HG03097 (cell line): ENCODE data around the gene ATP8B4.
"Not testable (repeated sequence)": the region's sequence is repeated elsewhere in the genome, so short reads cannot be mapped to it uniquely, and the experiment has no call there.

Experiments
- ATAC-seq: cut with Tn5 transposase; IDR thresholded peaks from one replicate; pipeline ENCODE4 v1.9.1; 2021; ENCODE audit not compliant: unreplicated experiment, low FRiP score

Gene ATP8B4

DNA sequence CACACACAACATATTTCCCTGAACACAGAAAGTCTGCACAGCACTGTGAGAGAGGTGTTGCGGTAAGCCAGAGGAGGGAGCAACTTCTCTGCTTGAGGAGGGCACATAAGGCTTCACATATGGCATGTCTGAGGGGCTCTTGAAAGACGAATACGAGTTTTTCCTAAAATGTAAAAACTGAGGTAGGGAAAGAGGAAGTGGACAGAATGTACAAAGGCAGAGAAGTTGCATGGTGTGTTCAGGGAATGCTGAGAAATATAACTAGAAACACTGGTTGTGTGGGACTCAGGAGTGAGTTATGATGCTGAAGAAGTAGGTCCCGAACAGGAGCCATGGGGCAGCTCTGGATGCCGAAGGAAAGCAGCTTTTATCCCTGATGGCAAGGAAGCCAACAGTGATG lies 22.8 kb upstream of the ATP8B4 start:
- no peak for ATAC-seq

GRCh38 chr15:50140983-50141382 lies 21.9 kb upstream of the ATP8B4 start:
- no peak for ATAC-seq

DNA sequence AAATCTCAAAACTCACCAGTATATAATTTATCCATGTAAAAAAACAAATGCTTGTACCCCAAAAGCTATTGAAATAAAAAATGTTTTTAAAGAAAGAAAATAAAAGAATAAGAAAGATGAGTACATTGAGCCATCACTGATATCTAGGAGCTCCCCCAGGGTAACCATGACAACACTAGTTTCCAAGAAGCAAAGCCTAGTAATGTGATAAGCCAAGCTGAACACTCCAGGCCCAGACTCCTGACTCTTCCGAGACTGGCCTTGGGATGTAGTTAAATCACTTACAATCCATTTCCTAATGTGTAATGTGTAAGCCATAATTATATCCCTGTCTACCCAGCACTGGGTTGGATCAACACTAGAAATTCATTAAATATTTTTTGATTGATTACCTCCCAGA lies 21.1 kb upstream of the ATP8B4 start:
- ATAC-seq: no peak

GRCh38 chr15:50138391-50138790 lies 19.4 kb upstream of the ATP8B4 start:
- no peak for ATAC-seq

GRCh38 chr15:50137893-50138292 lies 18.9 kb upstream of the ATP8B4 start:
- ATAC-seq: no peak

DNA sequence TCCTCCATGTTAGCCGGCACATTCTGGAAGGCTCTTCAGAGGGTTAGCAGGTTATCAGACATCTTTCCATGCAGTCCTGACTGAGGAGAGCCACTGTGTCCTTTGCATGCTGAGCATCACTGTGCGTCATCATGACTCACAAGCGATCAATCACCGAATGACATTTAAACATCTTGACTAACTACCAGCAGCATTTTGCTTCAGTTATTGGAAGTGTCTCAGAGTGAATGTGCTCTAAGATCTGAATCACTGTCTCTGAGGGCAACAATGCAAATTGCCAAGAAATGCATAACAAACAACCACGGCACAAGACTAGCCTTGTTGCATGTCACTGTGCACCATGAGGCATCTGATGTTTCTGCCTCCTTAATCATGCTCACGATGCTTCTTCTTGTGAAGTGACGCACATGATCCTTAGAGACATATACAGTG lies 18.3 kb upstream of the ATP8B4 start:
- ATAC-seq: no peak

DNA sequence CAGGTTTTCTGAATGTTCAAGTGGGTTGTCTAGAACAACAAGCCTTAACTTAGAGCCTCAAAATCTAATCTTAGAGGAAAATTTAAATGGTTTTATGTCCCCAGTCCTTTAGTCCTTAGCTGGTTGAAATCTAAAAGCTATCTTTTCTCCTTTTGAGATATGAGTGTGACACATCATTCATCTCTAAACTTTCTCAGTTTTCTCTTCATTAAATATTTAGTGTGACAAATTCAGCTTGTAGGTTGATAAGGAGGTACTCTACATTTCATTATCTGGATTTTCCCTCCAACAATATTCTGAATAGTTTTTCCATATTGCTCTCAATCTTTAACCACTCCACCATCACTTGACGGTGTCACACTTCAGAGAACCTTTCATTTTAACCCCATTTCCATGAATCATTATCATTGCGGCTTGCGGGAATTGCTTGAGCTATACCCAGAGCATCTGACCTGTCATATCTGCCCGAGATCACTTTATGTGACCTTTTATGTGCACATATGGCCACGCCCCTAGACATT lies 16.1 kb upstream of the ATP8B4 start:
- peak; percentile 54 for ATAC-seq

DNA sequence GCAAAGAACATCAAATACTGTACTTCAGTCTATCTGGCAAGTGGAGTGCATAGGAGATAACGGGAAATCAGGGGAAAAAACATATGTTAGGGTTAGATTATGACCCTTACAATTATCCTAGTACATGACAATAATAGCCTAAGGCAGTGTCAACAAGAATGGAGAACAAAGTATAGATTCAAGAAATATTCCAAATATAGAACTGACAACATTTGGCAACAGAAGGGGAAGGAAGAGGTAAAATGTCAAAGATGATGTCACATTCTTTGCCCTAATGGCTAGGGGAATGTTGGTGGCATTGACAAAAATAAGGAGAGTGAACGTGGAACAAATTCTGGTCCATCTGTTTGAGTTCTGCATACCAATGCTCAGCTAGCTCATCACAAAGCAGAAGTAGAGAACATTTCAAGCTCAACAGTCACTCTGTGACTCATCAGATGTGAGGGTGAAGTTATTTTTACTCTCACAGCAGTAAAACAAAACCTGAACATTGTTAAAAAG lies 15.5 kb upstream of the ATP8B4 start:
- ATAC-seq: peak; percentile 59

GRCh38 chr15:50132251-50132984 lies 13.4 kb upstream of the ATP8B4 start:
- ATAC-seq: not testable (repeated sequence)

DNA sequence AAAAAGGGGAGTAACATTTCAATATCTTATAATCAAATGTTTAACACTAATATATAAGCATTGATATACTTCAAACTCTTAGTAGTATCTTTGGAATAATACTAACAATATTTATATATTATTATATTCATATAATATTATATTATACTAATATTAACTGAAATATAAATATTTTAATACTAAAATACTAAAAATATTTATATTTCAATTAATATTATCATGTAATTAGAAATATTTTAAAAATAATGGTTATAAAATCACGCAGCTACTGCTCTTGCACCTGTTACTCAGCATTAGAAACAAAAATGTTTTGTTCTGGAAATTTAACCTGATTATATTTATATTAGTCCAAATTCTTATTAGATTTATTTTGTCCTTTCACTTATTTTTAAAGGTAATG lies 12.6 kb upstream of the ATP8B4 start:
- ATAC-seq: no peak

DNA sequence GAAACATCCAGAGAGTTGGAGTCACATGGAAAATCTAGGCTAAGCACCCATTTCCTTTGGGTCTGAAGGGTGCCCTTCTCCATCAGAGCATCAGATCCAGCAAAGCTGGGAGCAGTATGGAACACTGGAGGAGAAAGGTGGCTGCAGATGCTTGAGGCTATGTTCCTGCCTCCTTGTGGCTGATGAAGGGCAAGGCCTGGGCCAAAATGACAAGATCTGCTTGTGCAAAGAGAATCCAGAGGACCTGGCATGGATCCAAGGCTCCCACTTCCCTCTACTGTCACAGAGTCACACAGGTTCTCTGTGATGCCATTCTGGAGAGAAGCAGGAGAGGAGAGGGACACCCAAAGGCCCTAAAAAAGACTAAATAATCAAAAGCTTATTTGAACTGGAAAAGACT lies 9.2 kb upstream of the ATP8B4 start:
- no peak for ATAC-seq

DNA sequence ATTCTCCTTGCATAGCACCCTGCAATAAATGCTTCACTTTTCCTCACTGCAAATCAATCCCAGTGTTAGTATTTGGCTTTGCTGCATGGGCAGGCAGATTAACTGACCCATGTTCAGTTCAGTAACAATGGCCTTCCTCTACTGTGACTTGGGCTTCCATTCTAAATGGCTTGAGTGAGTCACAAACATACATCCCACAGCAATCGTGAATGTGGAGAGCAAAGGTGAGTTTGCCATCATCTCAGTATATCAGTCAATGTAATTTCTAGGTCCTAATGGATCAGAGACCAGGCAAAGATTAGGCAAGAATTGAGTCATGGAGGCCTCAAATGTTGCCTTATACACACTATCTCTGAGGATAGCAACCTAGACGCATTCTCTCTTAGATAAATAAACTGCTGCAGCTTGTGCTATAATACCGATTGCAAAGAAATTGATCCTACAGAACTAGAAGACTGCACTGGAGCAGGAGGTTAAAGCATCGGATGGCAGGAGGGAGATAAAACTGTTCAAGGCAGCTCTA lies 8.3 kb upstream of the ATP8B4 start:
- ATAC-seq: no peak

DNA sequence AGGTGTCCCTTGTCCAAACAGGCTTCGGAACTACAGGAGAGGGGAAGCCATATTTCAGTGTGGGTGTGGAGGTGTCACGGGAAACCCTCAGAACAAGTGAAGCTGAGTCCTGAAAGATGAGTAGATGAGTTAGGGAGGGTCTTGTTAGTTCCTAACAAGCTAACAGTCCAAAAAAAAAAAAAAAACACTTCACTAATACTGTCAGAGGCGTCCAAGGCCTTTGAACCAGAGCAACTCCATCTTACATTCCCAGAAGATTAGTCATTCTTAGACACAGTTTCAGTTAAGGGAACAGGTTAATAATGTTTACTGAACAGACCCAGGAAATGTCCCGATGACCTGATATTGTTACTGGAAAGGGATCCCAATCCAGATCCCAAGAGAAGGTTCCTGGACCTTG lies 7.0 kb upstream of the ATP8B4 start:
- no peak for ATAC-seq

GRCh38 chr15:50124631-50125030 lies 5.6 kb upstream of the ATP8B4 start:
- no peak for ATAC-seq

- ATAC-seq: no peak
These were observed 5.0 kb upstream of the ATP8B4 start for GRCh38 chr15:50123861-50124557.

DNA sequence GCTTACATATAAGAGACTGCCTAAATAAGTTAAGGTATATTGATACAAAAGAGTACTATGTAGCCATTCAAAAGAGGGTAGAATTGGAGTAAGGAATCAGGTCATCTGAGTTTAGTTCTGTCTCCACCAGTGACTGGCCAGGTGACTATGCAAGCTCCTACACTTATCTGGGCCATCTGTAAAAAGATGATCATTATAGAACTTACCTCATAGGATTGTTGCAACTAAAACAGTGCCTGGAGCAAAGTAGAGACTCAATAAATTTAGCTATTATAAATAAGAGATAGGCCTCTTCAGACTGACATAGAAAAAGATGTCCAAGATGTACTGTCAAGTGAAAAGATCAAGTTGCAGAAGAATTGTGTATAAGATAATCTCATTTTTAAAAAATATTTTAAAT lies 1.7 kb upstream of the ATP8B4 start:
- ATAC-seq: no peak

DNA sequence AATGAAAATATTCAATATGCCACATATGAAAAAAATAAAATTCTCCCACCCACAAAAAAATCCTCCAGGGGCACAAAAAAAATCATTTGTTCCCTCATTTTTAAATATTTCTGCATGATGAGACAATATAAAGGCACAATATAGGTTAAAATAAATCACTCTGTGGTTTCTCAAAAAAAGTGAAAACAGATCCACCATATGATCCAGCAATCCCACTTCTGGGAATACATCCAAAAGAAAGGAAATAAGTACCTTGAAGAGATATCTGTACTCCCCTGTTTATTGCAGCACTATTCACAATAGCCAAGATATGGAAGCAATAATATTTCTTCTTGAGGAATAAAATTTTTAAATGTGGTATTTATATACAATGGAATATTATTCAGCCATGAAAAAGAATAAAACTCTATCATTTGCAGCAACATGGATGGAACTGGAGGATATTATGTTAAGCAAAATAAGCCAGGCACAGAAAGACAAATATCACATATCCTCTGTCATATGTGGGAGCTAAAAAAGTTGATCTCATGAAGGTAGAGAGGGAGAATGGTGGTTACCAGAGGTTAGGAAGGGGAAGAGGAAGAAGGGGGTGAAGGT lies 1.5 kb downstream of the ATP8B4 start:
- no peak for ATAC-seq

- ATAC-seq: no peak
These were observed 2.6 kb downstream of the ATP8B4 start for GRCh38 chr15:50116477-50116876.

DNA sequence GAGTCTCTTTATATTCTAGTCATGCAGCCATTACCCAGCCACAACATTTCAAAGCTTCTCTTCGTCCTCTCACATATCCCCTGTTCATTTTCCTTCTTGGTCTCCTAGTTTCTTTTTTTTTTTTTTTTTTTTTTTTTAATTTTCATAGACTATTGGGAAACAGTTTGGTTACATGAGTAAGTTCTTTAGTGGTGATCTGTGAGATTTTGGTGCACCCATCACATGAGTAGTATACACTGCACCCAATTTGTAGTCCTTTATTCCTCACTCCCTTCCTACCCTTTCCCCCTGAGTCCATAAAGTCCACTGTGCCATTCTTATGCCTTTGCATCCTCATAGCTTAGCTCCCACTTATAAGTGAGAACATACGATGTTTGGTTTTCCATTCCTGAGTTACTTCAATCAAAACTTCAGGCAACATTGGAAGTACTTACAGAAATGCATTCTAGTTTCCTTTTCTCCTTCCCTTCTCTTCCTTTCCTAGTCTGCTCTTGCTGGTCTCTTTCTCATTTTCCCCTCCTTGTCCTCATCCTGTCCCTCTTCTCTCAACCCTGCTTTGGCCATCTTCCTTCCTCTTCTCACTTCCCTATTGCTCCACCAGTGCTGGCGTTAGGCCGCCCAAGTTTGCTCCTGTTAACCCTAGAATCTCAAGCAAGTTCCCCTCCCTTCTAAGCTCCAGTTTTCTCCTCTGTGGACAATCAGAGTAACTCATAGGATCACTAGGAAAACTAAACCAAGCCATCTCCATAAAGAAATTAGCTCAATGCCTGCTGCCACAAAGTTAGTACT lies 4.8 kb downstream of the ATP8B4 start:
- ATAC-seq: no peak

DNA sequence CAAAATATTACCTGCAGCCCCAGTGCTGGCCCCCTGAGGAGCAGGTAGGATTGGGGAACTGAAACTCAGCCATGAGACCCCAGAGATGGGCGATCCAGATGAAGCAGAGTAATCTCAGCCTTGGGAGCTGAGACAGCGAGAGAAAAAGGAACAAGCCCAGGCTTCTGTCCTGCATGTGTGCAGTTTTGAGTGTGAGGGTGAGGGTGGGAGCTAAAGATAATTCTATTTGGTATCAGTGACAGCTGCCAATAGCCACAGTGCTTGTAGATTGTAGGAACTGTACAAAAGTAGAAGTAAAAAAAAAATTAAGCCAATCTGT lies 5.9 kb downstream of the ATP8B4 start:
- no peak for ATAC-seq
